CD4-positive, alpha-beta T cell treated with Interleukin-15 for 4 hours (primary cell): ENCODE data around the gene SNU13.
"Not testable (repeated sequence)": the region's sequence is repeated elsewhere in the genome, so short reads cannot be mapped to it uniquely, and the experiment has no call there.

Source experiments
- DNase-seq: peaks from one replicate; pipeline ENCODE4 v3.0.0-alpha.2; 2020; ENCODE audit warnings: low spot score

Gene SNU13

DNA sequence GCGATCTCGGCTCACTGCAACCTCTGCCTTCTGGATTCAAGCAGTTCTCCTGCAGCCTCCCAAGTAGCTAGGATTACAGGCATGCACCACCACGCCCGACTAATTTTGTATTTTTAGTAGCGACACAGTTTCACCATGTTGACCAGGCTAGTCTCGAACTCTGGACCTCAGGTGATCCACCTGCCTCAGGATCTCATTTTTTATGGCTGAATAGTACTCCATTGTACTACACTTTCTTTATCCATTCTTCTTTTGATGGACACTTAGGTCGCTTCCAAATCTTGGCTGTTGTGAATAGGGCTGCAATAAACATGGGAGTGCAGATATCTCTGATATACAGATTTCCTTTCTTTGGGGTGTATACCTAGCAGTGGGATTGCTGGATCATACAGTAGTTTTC, 46.8 kb downstream of the SNU13 start:
- DNase-seq: no peak

GRCh38 chr22:41638748-41639147, 49.9 kb downstream of the SNU13 start:
- no peak for DNase-seq

GRCh38 chr22:41638124-41638523, 50.5 kb downstream of the SNU13 start:
- no peak for DNase-seq

DNA sequence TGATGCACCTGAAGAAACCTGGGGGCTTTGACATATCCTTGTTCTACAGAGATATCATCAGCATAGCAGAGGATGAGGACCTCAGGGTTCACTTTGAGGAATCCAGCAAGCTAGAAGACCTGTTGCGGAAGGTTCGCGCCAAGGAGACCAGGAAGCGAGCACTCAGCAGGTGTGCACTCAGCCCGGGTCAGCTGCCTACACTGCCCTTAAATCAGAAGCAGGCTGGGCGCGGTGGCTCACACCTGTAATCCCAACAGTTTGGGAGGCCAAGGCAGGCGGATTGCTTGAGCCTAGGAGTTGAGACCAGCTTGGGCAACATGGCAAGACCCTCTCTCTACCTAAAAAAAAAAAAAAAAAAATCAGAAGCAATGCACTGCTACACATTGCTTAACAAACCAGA, 51.0 kb downstream of the SNU13 start:
- DNase-seq: not testable (repeated sequence)

DNA sequence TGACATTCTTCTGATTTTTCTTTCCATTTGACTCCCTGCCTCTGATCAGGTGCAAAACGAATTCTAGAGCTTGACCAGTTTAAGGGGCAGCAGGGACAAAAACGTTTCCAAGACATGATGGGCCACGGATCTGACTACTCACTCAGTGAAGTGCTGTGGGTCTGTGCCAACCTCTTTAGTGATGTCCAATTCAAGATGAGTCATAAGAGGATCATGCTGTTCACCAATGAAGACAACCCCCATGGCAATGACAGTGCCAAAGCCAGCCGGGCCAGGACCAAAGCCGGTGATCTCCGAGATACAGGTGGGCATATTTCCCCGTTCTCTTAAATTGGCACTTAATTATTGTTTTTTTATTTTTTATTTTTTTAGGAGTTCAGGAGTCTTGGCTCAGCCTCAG, 52.2 kb downstream of the SNU13 start:
- no peak for DNase-seq

DNA sequence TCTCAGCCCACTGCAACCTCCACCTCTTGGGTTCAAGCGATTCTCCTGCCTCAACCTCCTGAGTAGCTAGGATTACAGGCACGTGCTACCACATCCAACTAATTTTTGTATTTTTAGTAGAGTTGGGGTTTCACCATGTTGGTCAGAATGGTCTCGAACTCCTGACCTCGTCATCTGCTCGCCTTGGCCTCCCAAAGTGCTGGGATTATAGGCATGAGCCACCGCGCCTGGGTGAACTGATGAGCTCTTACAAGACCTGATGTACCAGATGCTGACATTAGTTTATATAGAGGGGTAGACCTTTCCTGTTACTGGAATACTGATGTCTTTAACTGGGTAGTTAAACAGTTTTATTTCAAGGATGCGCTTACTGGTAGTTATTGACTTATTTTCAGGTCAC, 54.1 kb downstream of the SNU13 start:
- DNase-seq: not testable (repeated sequence)

DNA sequence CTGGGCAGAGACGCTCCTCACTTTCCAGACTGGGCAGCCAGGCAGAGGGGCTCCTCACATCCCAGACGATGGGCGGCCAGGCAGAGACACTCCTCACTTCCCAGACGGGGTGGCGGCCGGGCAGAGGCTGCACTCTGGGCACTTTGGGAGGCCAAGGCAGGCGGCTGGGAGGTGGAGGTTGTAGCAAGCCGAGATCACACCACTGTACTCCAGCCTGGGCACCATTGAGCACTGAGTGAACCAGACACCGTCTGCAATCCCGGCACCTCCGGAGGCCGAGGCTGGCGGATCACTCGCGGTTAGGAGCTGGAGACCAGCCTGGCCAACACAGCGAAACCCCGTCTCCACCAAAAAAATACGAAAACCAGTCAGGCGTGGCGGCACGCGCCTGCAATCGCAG, 57.1 kb downstream of the SNU13 start:
- not testable (repeated sequence) for DNase-seq

DNA sequence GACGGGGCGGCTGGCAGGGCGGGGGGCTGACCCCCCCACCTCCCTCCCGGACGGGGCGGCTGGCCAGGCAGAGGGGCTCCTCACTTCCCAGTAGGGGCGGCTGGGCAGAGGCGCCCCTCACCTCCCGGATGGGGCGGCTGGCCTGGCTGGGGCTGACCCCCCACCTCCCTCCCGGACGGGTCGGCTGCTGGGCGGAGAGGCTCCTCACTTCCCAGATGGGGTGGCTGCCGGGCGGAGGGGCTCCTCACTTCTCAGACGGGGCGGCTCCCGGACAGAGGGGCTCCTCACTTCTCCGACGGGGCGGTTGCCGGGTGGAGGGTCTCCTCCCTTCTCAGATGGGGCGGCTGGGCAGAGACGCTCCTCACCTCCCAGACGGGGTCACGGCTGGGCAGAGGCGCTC, 57.6 kb downstream of the SNU13 start:
- not testable (repeated sequence) for DNase-seq

DNA sequence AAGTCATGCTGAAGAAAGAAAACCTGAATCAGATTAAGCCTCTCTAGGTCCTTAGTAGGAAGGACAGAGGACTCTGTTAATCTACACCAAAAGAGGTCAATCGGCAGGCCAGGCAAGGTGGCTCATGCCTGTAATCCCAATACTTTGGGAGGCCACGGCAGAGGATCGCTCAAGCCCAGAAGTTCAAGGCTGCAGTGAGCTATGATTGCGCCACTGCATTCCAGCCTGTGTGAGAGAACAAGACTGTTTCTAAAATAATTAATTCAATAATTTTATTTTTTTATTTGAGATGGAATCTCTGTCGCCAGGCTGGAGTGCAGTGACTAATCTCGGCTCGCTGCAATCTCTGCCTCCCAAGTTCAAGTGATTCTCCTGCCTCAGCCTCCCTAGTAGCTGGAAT, 63.1 kb downstream of the SNU13 start:
- no peak for DNase-seq
